ENCODE measurements around the gene PLAAT5. TPM values are rescaled to one million over a fixed set of nuclear protein-coding genes. Genes with fewer than 3 reads are reported as not detected.

PLAAT5 gene
- total RNA-seq, 6 experiments from 2014 or later = not detected

DNA sequence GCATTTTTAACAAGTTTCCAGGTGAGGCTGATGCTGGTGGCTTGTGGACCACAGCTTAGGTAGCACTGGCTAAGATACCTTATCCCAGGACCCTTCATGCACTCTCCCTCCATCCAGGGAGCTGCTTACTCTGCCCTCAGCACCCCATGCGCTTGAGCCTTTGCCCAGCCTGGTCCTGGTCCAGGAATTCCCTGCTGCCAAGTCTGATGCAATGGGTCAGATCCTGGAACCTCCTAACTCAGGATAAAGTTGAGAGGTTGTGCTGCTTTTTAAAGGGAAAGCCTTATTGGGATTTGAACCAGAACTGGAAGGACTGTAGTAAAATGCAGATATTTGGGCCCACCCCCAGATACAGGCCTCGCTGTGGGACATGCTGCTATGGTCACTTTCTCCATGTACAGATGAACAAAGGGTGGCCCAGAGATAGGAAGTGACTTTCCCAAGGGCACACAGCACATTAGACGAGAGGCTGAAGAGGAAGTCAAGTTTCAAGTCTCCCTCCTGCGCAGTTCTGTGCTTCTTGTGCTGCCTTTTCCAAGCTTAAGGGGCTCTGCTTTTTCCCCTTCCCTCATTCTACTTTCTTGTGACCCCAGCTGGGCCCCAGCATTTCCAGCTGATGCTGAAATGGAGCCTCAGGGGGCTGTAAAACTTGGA, 14.1 kb upstream of the PLAAT5 start:
- Histone ChIP-seq H3K27me3 (no peaks in the 10 kb centered on the region), H3K9me3 (no peaks in the 10 kb centered on the region), H3K27ac (no peak overlapping the region), H3K4me3 (no peak overlapping the region), H3K36me3 (no peaks in the 10 kb centered on the region), H3K4me1 (peaks cover 0 to 48% (median 8%) of the 10 kb centered on the region in 4 donors)
- TF ChIP-seq, protein P1, sequence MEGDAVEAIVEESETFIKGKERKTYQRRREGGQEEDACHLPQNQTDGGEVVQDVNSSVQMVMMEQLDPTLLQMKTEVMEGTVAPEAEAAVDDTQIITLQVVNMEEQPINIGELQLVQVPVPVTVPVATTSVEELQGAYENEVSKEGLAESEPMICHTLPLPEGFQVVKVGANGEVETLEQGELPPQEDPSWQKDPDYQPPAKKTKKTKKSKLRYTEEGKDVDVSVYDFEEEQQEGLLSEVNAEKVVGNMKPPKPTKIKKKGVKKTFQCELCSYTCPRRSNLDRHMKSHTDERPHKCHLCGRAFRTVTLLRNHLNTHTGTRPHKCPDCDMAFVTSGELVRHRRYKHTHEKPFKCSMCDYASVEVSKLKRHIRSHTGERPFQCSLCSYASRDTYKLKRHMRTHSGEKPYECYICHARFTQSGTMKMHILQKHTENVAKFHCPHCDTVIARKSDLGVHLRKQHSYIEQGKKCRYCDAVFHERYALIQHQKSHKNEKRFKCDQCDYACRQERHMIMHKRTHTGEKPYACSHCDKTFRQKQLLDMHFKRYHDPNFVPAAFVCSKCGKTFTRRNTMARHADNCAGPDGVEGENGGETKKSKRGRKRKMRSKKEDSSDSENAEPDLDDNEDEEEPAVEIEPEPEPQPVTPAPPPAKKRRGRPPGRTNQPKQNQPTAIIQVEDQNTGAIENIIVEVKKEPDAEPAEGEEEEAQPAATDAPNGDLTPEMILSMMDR (IDR thresholded peaks at IDR 0.05) = no peak
- TF ChIP-seq POLR2A (IDR thresholded peaks at IDR 0.05) = no peak
- intact Hi-C loops (cut with DNase I) = no loop called here
- 39% methylated on average over 3 of the region's 4 CpGs for WGBS (ENCODE audit: insufficient coverage, low coverage, low lambda C conversion rate, missing lambda C conversion rate)
- ATAC-seq = peak; percentile 81 to 87 (median 83)
- DNase-seq = peak; percentile 71 to 89 (median 85)

DNA sequence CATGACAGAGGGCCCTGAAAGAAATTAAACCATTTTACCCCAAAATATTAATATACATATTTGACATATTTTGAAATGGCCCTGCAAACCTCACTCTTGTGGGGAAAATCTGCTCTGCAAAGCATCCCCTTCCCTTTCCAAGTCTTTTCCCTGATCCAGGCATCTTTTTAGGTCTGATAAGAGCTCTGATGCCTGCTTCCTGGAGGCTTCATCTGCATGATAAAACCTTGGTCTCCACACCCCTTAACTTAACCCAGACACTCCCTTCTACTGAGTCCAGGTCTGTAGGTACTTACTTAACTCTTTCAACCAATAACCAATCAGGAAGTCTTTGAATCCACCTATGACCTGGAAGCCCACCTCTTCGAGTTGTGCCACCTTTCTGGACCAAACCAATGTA, 13.1 kb upstream of the PLAAT5 start:
- DNase-seq (no peak), ATAC-seq (no peak)
- H3K36me3 ChIP-seq = no peaks in the 10 kb centered on the region
- intact Hi-C loops (cut with DNase I) = no loop called here
- H3K9me3 ChIP-seq = no peaks in the 10 kb centered on the region
- peaks cover 0 to 45% (median 7%) of the 10 kb centered on the region in 4 donors for H3K4me1 ChIP-seq
- H3K27ac ChIP-seq = no peak overlapping the region
- H3K27me3 ChIP-seq = no peaks in the 10 kb centered on the region
- H3K4me3 ChIP-seq = no peak overlapping the region
- TF ChIP-seq, protein P1 (IDR thresholded peaks at IDR 0.05) = no peak
- TF ChIP-seq POLR2A (IDR thresholded peaks at IDR 0.05) = no peak
- WGBS (ENCODE audit: insufficient coverage, low coverage, low lambda C conversion rate, missing lambda C conversion rate) = 80% methylated on average over 1 of the region's 1 CpG

DNA sequence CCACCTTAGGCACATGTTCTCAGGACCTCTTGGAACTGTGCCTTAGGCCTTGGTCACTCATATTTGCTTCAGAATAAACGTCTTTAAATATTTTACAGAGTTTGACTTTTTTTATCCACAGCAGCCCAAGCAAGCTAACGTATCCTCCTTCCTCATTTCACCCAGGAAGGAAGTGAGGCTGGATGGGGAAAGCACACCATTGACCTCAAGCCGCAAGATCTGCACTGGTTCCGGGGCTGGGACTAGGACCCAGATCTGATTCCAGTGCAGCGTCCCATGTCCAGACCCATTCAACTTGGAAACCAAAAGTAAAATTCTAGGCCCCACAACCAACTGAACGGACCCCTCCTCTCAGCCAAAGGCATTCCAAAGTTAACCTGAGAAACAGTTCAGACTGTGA, 12.5 kb upstream of the PLAAT5 start:
- H3K9me3 ChIP-seq = no peaks in the 10 kb centered on the region
- TF ChIP-seq POLR2A (IDR thresholded peaks at IDR 0.05) = no peak
- TF ChIP-seq, protein P1 (IDR thresholded peaks at IDR 0.05) = no peak
- 54% methylated on average over 5 of the region's 6 CpGs for WGBS (ENCODE audit: insufficient coverage, low coverage, low lambda C conversion rate, missing lambda C conversion rate)
- H3K27me3 ChIP-seq = no peaks in the 10 kb centered on the region
- DNase-seq = peak in 2 of 3 donors; percentile 24 to 46
- ATAC-seq = peak in 3 of 4 donors; percentile 5 to 9 (median 8)
- H3K4me1 ChIP-seq = peaks cover 0 to 44% (median 7%) of the 10 kb centered on the region in 4 donors
- intact Hi-C loops (cut with DNase I) = no loop called here
- H3K36me3 ChIP-seq = no peaks in the 10 kb centered on the region
- H3K27ac ChIP-seq = no peak overlapping the region
- no peak overlapping the region for H3K4me3 ChIP-seq

DNA sequence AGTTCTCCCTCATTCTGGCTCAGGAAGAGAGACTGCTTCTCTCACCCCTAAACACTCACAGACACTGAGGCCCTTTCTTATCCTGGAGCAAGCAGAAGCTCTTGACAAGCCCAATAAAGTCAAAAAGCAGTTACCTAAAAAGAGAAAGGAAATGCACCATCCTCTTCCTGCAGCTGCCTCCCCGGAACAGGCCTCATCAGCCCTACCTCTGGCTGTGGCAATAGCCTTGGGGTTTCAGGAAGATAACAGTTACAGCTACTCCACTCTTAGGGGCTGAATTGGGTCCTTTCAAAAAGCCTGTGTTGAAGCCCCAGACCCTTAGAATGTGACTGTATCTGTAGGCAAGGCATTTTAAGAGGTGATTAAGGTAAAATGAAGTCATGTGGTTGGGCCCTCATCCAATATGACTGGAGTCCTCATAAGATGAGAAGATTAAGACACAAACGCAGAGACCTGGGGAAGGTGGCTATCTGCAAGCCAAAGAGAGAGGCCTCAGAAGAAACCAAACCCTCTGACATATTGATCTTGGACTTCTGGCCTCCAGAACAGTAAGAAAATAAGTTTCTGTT, 11.4 kb upstream of the PLAAT5 start:
- no peaks in the 10 kb centered on the region for H3K27me3 ChIP-seq
- peaks cover 0 to 35% (median 7%) of the 10 kb centered on the region in 4 donors for H3K4me1 ChIP-seq
- no peak overlapping the region for H3K4me3 ChIP-seq
- no peak overlapping the region for H3K27ac ChIP-seq
- ATAC-seq = no peak
- intact Hi-C loops (cut with DNase I) = no loop called here
- 50% methylated on average over 2 of the region's 2 CpGs for WGBS (ENCODE audit: insufficient coverage, low coverage, low lambda C conversion rate, missing lambda C conversion rate)
- H3K9me3 ChIP-seq = no peaks in the 10 kb centered on the region
- no peak for DNase-seq
- no peak for TF ChIP-seq POLR2A (IDR thresholded peaks at IDR 0.05)
- TF ChIP-seq, protein P1 (IDR thresholded peaks at IDR 0.05) = no peak
- H3K36me3 ChIP-seq = no peaks in the 10 kb centered on the region

Data from right lobe of liver (tissue), 6 donors.